DND-41 (cell line): Measurements from ENCODE around the gene RGS11.
"Not testable (repeated sequence)": the region's sequence is repeated elsewhere in the genome, so short reads cannot be mapped to it uniquely, and the experiment has no call there.

ENCODE experiments used
- ATAC-seq: fragments of 200-7000 bp; cut with Tn5 transposase; 3 replicates; pipeline ENCODE4 v1.9.1; 2021; ENCODE audit warnings: low read depth; ENCODE audit not compliant: insufficient read depth
- DNase-seq: peaks from one replicate; pipeline ENCODE4 v3.0.0-alpha.2; 2020
- H2AFZ ChIP-seq: 2 replicates; pipeline ENCODE4 v1.6.0; 2012; ENCODE audit warnings: low read depth, low read length
- H3K27ac ChIP-seq: 2 replicates; pipeline ENCODE4 v1.5.1; 2012; ENCODE audit warnings: low read length, inconsistent platforms
- H3K27me3 ChIP-seq: fragments of 200-600 bp; sonication (generic); 2 replicates; pipeline ENCODE4 v1.6.0; 2012; ENCODE audit warnings: low read length, mild to moderate bottlenecking, inconsistent platforms; ENCODE audit not compliant: insufficient read depth, poor library complexity
- H3K36me3 ChIP-seq: 2 replicates; pipeline ENCODE4 v1.5.1; 2012; ENCODE audit warnings: low read length, inconsistent platforms; ENCODE audit not compliant: insufficient read depth
- H3K4me1 ChIP-seq: 2 replicates; pipeline ENCODE4 v1.5.1; 2012; ENCODE audit warnings: mild to moderate bottlenecking, low read length; ENCODE audit not compliant: insufficient read depth
- H3K4me2 ChIP-seq: 2 replicates; pipeline ENCODE4 v1.6.0; 2012; ENCODE audit warnings: mild to moderate bottlenecking, moderate library complexity, low read length, inconsistent platforms; ENCODE audit not compliant: insufficient read depth
- H3K4me3 ChIP-seq, 2 experiments: fragments of 200-600 bp in 1 of 2; shearing (Covaris generic) in 1 of 2; 2 replicates each; pipeline ENCODE4 v1.5.1; 2012 to 2016; ENCODE audit warnings: inconsistent platforms in 2 of 2, low read length in 2 of 2, mild to moderate bottlenecking in 2 of 2, low read depth in 1 of 2, moderate library complexity in 1 of 2
- H3K79me2 ChIP-seq: 2 replicates; pipeline ENCODE4 v1.6.0; 2012; ENCODE audit warnings: low read length, inconsistent platforms; ENCODE audit not compliant: insufficient read depth
- H3K9ac ChIP-seq: 2 replicates; pipeline ENCODE4 v1.6.0; 2012; ENCODE audit warnings: low read depth, mild to moderate bottlenecking, inconsistent platforms, low read length, moderate library complexity
- H3K9me3 ChIP-seq: 2 replicates; pipeline ENCODE4 v1.5.1; 2012; ENCODE audit warnings: low read length, moderate library complexity, mild to moderate bottlenecking, inconsistent platforms; ENCODE audit not compliant: insufficient read depth, severe bottlenecking
- H4K20me1 ChIP-seq: 2 replicates; pipeline ENCODE4 v1.6.0; 2012; ENCODE audit warnings: low read length; ENCODE audit not compliant: insufficient read depth
- EZH2 ChIP-seq: IDR thresholded peaks from 3 replicates; pipeline ENCODE4 v1.6.1; 2012; ENCODE audit warnings: borderline replicate concordance, low read depth, mild to moderate bottlenecking, moderate library complexity, low read length, inconsistent platforms; ENCODE audit not compliant: severe bottlenecking
- TF ChIP-seq, protein P1 (sequence below): IDR thresholded peaks from 2 replicates; pipeline ENCODE4 v1.5.1; 2012; ENCODE audit warnings: borderline replicate concordance, low read length, moderate library complexity, mild to moderate bottlenecking; ENCODE audit not compliant: poor library complexity, severe bottlenecking; ENCODE audit errors: extremely low read depth

Gene RGS11

DNA sequence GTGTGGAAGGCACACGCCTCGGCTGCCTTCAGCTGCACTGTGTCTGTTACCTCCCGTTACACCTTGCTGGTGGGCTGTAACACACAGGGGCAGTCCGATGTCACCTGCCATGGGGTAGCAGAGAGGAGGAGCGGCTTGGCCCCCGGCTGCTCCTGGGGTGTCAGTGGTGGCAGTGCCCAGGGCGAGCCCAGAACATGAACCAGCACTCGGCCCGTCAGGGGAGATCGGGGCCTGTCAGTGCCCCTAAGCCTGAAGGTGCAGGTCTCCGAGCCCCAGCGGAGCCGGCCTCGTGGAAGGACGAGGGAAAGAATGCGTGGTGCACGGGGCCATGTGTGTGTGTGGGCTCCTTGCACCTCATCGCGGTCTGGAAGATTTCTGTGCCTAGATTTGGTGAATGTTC lies 15.4 kb downstream of the RGS11 start:
- H3K4me2 ChIP-seq = no peak overlapping the region
- H3K79me2 ChIP-seq = no peaks in the 10 kb centered on the region
- H2AFZ ChIP-seq = no peak overlapping the region
- no peak overlapping the region for H3K27ac ChIP-seq
- no peaks in the 10 kb centered on the region for H3K27me3 ChIP-seq
- H3K4me1 ChIP-seq = no peaks in the 10 kb centered on the region
- no peaks in the 10 kb centered on the region for H4K20me1 ChIP-seq
- TF ChIP-seq, protein P1, sequence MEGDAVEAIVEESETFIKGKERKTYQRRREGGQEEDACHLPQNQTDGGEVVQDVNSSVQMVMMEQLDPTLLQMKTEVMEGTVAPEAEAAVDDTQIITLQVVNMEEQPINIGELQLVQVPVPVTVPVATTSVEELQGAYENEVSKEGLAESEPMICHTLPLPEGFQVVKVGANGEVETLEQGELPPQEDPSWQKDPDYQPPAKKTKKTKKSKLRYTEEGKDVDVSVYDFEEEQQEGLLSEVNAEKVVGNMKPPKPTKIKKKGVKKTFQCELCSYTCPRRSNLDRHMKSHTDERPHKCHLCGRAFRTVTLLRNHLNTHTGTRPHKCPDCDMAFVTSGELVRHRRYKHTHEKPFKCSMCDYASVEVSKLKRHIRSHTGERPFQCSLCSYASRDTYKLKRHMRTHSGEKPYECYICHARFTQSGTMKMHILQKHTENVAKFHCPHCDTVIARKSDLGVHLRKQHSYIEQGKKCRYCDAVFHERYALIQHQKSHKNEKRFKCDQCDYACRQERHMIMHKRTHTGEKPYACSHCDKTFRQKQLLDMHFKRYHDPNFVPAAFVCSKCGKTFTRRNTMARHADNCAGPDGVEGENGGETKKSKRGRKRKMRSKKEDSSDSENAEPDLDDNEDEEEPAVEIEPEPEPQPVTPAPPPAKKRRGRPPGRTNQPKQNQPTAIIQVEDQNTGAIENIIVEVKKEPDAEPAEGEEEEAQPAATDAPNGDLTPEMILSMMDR = no peak
- no peak for TF ChIP-seq EZH2
- H3K9me3 ChIP-seq = no peaks in the 10 kb centered on the region
- H3K4me3 ChIP-seq = no peak overlapping the region
- peaks cover 58% of the 10 kb centered on the region for H3K36me3 ChIP-seq
- H3K9ac ChIP-seq = no peak overlapping the region
- no peak for ATAC-seq
- no peak for DNase-seq

DNA sequence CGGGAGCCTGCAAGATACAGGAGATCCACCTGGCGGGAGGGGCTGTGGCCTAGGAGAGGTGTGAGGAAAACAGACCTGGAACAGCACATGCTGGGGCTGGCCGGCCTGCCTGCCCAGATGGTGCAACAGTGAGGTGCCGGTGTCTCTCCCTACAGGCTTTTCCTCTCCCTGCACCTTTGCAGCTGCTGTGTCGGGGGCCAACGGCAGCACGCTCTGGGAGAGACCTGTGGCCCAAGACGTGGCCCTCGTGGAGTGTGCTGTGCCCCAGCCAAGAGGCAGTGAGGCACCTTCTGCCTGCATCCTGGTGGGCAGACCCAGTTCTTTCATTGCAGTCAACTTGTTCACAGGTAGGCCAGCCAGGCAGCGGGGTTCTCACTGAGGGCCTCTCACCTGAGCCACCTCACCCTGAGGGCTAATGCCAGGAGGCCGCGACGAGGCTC lies 15.9 kb downstream of the RGS11 start:
- Histone ChIP-seq H3K4me3 (no peak overlapping the region), H3K79me2 (no peaks in the 10 kb centered on the region), H3K4me1 (no peaks in the 10 kb centered on the region), H3K27me3 (no peaks in the 10 kb centered on the region), H2AFZ (no peak overlapping the region), H3K4me2 (no peak overlapping the region), H3K9me3 (no peaks in the 10 kb centered on the region), H3K27ac (no peak overlapping the region), H3K36me3 (peaks cover 58% of the 10 kb centered on the region), H3K9ac (no peak overlapping the region), H4K20me1 (no peaks in the 10 kb centered on the region)
- ATAC-seq (no peak), DNase-seq (no peak)
- TF ChIP-seq EZH2 = no peak
- TF ChIP-seq, protein P1 = no peak

- ATAC-seq (no peak), DNase-seq (no peak)
- no peak overlapping the region for H2AFZ ChIP-seq
- H3K4me2 ChIP-seq = no peak overlapping the region
- H3K27ac ChIP-seq = no peak overlapping the region
- H3K36me3 ChIP-seq = peaks cover 53% of the 10 kb centered on the region
- no peak overlapping the region for H3K4me3 ChIP-seq
- H3K9me3 ChIP-seq = no peaks in the 10 kb centered on the region
- no peak overlapping the region for H3K9ac ChIP-seq
- no peaks in the 10 kb centered on the region for H3K27me3 ChIP-seq
- H4K20me1 ChIP-seq = no peaks in the 10 kb centered on the region
- H3K4me1 ChIP-seq = no peaks in the 10 kb centered on the region
- no peaks in the 10 kb centered on the region for H3K79me2 ChIP-seq
- TF ChIP-seq EZH2 = no peak
- TF ChIP-seq, protein P1 = no peak
These were observed 16.5 kb downstream of the RGS11 start for GRCh38 chr16:259226-259625.

- not testable (repeated sequence) for H3K27ac ChIP-seq, H3K9ac ChIP-seq, ATAC-seq, H2AFZ ChIP-seq, H3K4me2 ChIP-seq, H3K4me3 ChIP-seq, H3K4me1 ChIP-seq, DNase-seq, H3K9me3 ChIP-seq, H3K79me2 ChIP-seq, H4K20me1 ChIP-seq, H3K27me3 ChIP-seq
- H3K36me3 ChIP-seq = peaks cover 48% of the 10 kb centered on the region
These were observed 17.7 kb downstream of the RGS11 start for GRCh38 chr16:258091-258490.
